CD8-positive, alpha-beta memory T cell (primary cell): Measurements from ENCODE around the gene ZCCHC8. TPM values are rescaled to one million over a fixed set of nuclear protein-coding genes. Genes with fewer than 3 reads are reported as not detected.
"Not testable (repeated sequence)": the region's sequence is repeated elsewhere in the genome, so short reads cannot be mapped to it uniquely, and the experiment has no call there.

ENCODE experiments used
- CTCF ChIA-PET: fragments of 350-600 bp; sonication (Branson Sonifier 250); formaldehyde crosslinking; loops from one replicate; lab custom pipeline; 2021; ENCODE audit warnings: antibody characterized with exemption; lab: Charles Lee
- POLR2A ChIA-PET: fragments of 350-600 bp; sonication (Branson Sonifier 250); formaldehyde crosslinking; loops from one replicate; lab custom pipeline; 2021; ENCODE audit warnings: antibody characterized with exemption; lab: Charles Lee
- DNase-seq, 5 donors: peaks; one replicate each; pipeline versions ENCODE4 v3.0.0 to v3.0.0-alpha.2; 2020 to 2022; ENCODE audit warnings: mixed read lengths in 1 of 5
- H3K27ac ChIP-seq: one replicate; pipeline ENCODE4 v1.7.0; 2013; ENCODE audit warnings: low read depth, mild to moderate bottlenecking, low read length, moderate library complexity
- H3K27me3 ChIP-seq: 2 replicates; pipeline ENCODE4 v1.7.0; 2013; ENCODE audit warnings: low read length, mild to moderate bottlenecking; ENCODE audit not compliant: insufficient read depth, poor library complexity, severe bottlenecking
- H3K36me3 ChIP-seq: 2 replicates; pipeline ENCODE4 v1.7.0; 2013; ENCODE audit warnings: mild to moderate bottlenecking, low read length, moderate library complexity; ENCODE audit not compliant: insufficient read depth
- H3K4me1 ChIP-seq: 2 replicates; pipeline ENCODE4 v1.7.0; 2013; ENCODE audit warnings: mild to moderate bottlenecking, low read length, moderate library complexity; ENCODE audit not compliant: insufficient read depth
- H3K4me3 ChIP-seq: 2 replicates; pipeline ENCODE4 v1.7.0; 2013; ENCODE audit warnings: mild to moderate bottlenecking, low read length
- H3K9me3 ChIP-seq: 2 replicates; pipeline ENCODE4 v1.7.0; 2013; ENCODE audit warnings: mild to moderate bottlenecking, low read length
- H3K27ac Mint-ChIP-seq, 8 donors: one replicate each; pipeline ENCODE4 v1.8.0; 2020 to 2021; ENCODE audit warnings: mixed read lengths in 8 of 8, mild to moderate bottlenecking in 6 of 8, inconsistent platforms in 3 of 8, moderate library complexity in 3 of 8
- H3K27me3 Mint-ChIP-seq, 2 donors: one replicate each; pipeline ENCODE4 v1.8.0; 2020 to 2021; ENCODE audit warnings: mixed read lengths in 2 of 2, mild to moderate bottlenecking in 1 of 2, moderate library complexity in 1 of 2
- H3K36me3 Mint-ChIP-seq, 3 donors: one replicate each; pipeline ENCODE4 v1.8.0; 2020 to 2021; ENCODE audit warnings: mixed read lengths in 3 of 3, inconsistent platforms in 1 of 3, mild to moderate bottlenecking in 1 of 3
- H3K4me1 Mint-ChIP-seq, 3 donors: one replicate each; pipeline ENCODE4 v1.8.0; 2020 to 2021; ENCODE audit warnings: mixed read lengths in 3 of 3, inconsistent platforms in 1 of 3, mild to moderate bottlenecking in 1 of 3
- H3K4me3 Mint-ChIP-seq, 7 donors: one replicate each; pipeline ENCODE4 v1.8.0; 2020 to 2021; ENCODE audit warnings: mixed read lengths in 7 of 7, mild to moderate bottlenecking in 6 of 7, moderate library complexity in 4 of 7, inconsistent platforms in 2 of 7
- H3K9me3 Mint-ChIP-seq, 5 donors: one replicate each; pipeline ENCODE4 v1.8.0; 2020 to 2022; ENCODE audit warnings: mixed read lengths in 5 of 5, mild to moderate bottlenecking in 3 of 5, moderate library complexity in 2 of 5, inconsistent platforms in 1 of 5
- polyA plus RNA-seq: library from polyadenylated mRNA; unstranded; fragments of 300-500 nt; fragmentation: Illumina TruSeq; gene quantifications from one replicate; pipeline ENCODE4 v1.2.3, GENCODE V29; 2021
- total RNA-seq, 2 experiments: library from RNA; stranded (reverse); gene quantifications; one replicate each; pipeline ENCODE4 v1.2.3, GENCODE V29; 2021

Gene ZCCHC8
- total and polyA plus RNA-seq, 3 experiments from 2014 or later: 12.1 to 33.7 (median 32.1) TPM

GRCh38 chr12:122469856-122470255 lies 30.9 kb downstream of the ZCCHC8 start:
- CTCF ChIA-PET: interaction anchor here (2.3 to 9.9 kb wide), 4 partner anchors 14 to 71 kb away, joined by 8 to 152 read pairs (median 10); no protein-coding TSS in a partner anchor

DNA sequence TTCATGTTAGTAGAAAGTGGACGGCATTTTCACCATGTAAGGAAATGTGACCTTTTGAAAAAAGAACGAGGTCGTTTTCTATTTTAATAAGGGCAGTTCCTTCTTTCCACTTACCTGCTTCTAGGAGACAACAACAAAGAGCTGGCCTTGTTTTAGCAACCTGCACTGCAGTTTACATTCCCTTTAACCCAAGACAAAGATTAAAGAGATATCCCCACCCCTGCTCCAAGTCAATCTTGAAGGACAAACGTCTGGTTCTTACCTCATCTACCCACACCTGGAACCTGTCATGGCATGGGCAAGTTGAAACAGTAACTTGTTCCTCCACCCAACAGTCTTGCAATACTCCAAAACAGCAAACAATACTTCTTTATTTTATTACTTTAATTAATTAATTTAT lies 32.7 kb downstream of the ZCCHC8 start:
- CTCF ChIA-PET: interaction anchor here (1.0 to 9.9 kb wide), 2 partner anchors 69 to 133 kb away, joined by 4 to 152 read pairs; no protein-coding TSS in a partner anchor
- Histone ChIP-seq H3K36me3 (peaks cover under 1% of the 10 kb centered on the region), H3K4me1 (no peaks in the 10 kb centered on the region), H3K27me3 (no peaks in the 10 kb centered on the region), H3K9me3 (no peaks in the 10 kb centered on the region), H3K4me3 (no peak overlapping the region), H3K27ac (no peak overlapping the region)
- H3K27ac Mint-ChIP-seq: no peak overlapping the region
- H3K9me3 Mint-ChIP-seq: no peaks in the 10 kb centered on the region
- POLR2A ChIA-PET: no interaction called here
- peaks cover 1 to 10% (median 9%) of the 10 kb centered on the region in 3 donors for H3K4me1 Mint-ChIP-seq
- no peak for DNase-seq
- no peaks in the 10 kb centered on the region for H3K27me3 Mint-ChIP-seq
- no peak overlapping the region for H3K4me3 Mint-ChIP-seq
- H3K36me3 Mint-ChIP-seq: peaks cover 0 to 5% (median 0%) of the 10 kb centered on the region in 3 donors

More at GRCh38 chr12:122469856-122470255, 30.9 kb downstream of the ZCCHC8 start:
- Mint-ChIP-seq H3K36me3 (peaks cover 0 to 21% (median 2%) of the 10 kb centered on the region in 3 donors), H3K27ac (peak overlapping the region in 1 of 8 donors; percentile 42)
- H3K27me3 Mint-ChIP-seq, H3K4me1 ChIP-seq, H3K27ac ChIP-seq, H3K27me3 ChIP-seq, H3K9me3 ChIP-seq, H3K4me3 ChIP-seq, DNase-seq, H3K4me1 Mint-ChIP-seq, H3K9me3 Mint-ChIP-seq, H3K4me3 Mint-ChIP-seq: not testable (repeated sequence)
- POLR2A ChIA-PET: interaction anchor here (0.7 kb wide), 1 partner anchor 17 kb away, joined by 3 read pairs; no protein-coding TSS in a partner anchor
- peaks cover 15% of the 10 kb centered on the region for H3K36me3 ChIP-seq

DNA sequence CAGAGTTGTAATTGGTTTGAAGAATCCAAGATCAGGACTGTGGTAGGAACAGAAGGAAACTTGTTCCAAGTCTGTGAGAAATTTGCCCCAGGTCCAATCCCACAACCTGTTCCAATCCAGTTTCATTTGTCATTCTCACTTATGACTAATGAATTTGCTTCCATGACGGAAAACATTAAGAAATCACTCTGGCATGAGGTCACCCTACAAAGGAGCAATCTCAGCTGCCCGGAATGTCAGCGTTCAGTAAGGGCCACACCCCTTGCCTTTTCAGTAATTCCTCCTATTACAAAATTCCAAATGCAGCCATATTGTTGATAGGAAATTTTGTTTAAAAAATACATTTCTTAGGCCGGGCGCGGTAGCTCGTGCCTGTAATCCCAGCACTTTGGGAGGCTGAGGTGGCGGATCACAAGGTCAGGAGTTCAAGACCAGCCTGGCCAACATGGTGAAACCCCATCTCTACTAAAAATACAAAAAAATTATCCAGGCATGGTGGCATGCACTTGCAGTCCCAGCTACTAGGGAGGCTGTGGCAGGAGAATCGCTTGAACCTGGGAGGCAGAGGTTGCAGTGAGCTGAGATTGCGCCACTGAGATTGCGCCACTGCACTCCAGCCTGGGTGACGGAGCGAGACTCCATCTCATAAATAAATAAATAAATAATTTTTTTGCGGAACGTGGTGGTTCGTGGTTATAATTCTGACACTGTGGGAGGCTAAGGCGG lies 36.3 kb downstream of the ZCCHC8 start:
- H3K36me3 ChIP-seq, H3K4me1 ChIP-seq, POLR2A ChIA-PET, CTCF ChIA-PET, H3K27me3 ChIP-seq, H3K9me3 ChIP-seq, H3K36me3 Mint-ChIP-seq, H3K4me3 ChIP-seq, H3K9me3 Mint-ChIP-seq, H3K4me3 Mint-ChIP-seq, H3K27me3 Mint-ChIP-seq, DNase-seq, H3K4me1 Mint-ChIP-seq, H3K27ac Mint-ChIP-seq, H3K27ac ChIP-seq: not testable (repeated sequence)

GRCh38 chr12:122460641-122461040 lies 40.1 kb downstream of the ZCCHC8 start:
- CTCF ChIA-PET: interaction anchor here (2.0 kb wide), 1 partner anchor 61 kb away, joined by 7 read pairs; no protein-coding TSS in a partner anchor
- H3K27me3 Mint-ChIP-seq: no peaks in the 10 kb centered on the region

DNA sequence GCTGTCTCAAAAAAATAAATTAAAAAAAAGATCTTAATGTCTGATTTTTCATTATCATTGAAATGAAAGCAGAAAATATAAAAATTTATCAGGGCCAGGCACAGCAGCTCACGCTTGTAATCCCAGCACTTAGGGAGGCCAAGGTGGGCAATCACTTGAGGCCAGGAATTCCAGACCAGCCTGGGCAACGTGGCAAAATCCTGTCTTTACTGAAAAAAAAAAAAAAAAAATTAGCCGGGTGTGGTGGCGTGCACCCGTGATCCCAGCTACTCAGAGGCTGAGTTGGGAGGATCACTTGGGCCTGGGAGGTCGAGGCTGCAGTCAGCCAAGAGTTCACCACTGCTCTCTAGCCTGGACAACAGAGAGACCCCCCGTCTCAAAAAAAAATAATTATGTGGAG lies 40.7 kb downstream of the ZCCHC8 start:
- Histone ChIP-seq H3K36me3 (no peaks in the 10 kb centered on the region), H3K27me3 (no peaks in the 10 kb centered on the region), H3K4me1 (no peaks in the 10 kb centered on the region), H3K4me3 (no peak overlapping the region), H3K27ac (no peak overlapping the region), H3K9me3 (no peaks in the 10 kb centered on the region)
- DNase-seq: no peak
- no peaks in the 10 kb centered on the region for H3K27me3 Mint-ChIP-seq
- CTCF ChIA-PET: interaction anchor here (2.0 kb wide), 1 partner anchor 60 kb away, joined by 7 read pairs; no protein-coding TSS in a partner anchor
- peaks cover 5 to 12% (median 7%) of the 10 kb centered on the region in 3 donors for H3K4me1 Mint-ChIP-seq
- POLR2A ChIA-PET: no interaction called here
- no peak overlapping the region for H3K4me3 Mint-ChIP-seq
- H3K9me3 Mint-ChIP-seq: no peaks in the 10 kb centered on the region
- no peaks in the 10 kb centered on the region for H3K36me3 Mint-ChIP-seq
- no peak overlapping the region for H3K27ac Mint-ChIP-seq

More at GRCh38 chr12:122460641-122461040, 40.1 kb downstream of the ZCCHC8 start:
- Histone ChIP-seq H3K27ac (no peak overlapping the region), H3K4me1 (no peaks in the 10 kb centered on the region), H3K27me3 (no peaks in the 10 kb centered on the region), H3K36me3 (no peaks in the 10 kb centered on the region), H3K9me3 (no peaks in the 10 kb centered on the region), H3K4me3 (no peak overlapping the region)
- Mint-ChIP-seq H3K4me1 (peaks cover 5 to 12% (median 7%) of the 10 kb centered on the region in 3 donors), H3K9me3 (no peaks in the 10 kb centered on the region), H3K36me3 (no peaks in the 10 kb centered on the region), H3K27ac (peak overlapping the region in 2 of 8 donors; percentile 4 to 9), H3K4me3 (no peak overlapping the region)
- DNase-seq: no peak
- POLR2A ChIA-PET: no interaction called here

GRCh38 chr12:122459211-122459610 lies 41.5 kb downstream of the ZCCHC8 start:
- peaks cover 2% of the 10 kb centered on the region for H3K4me1 ChIP-seq
- ChIA-PET POLR2A (no interaction called here), CTCF (interaction anchor here (1.0 kb wide), 1 partner anchor 36 kb away, joined by 3 read pairs; no protein-coding TSS in a partner anchor)
- H3K36me3 ChIP-seq: no peaks in the 10 kb centered on the region
- no peaks in the 10 kb centered on the region for H3K9me3 Mint-ChIP-seq
- peaks cover 8 to 18% (median 10%) of the 10 kb centered on the region in 3 donors for H3K4me1 Mint-ChIP-seq
- peak overlapping the region in 1 of 8 donors; percentile 46 for H3K27ac Mint-ChIP-seq
- H3K27me3 ChIP-seq: no peaks in the 10 kb centered on the region
- DNase-seq: no peak
- no peak overlapping the region for H3K27ac ChIP-seq
- H3K4me3 ChIP-seq: no peak overlapping the region
- no peaks in the 10 kb centered on the region for H3K36me3 Mint-ChIP-seq
- H3K4me3 Mint-ChIP-seq: no peak overlapping the region
- H3K27me3 Mint-ChIP-seq: no peaks in the 10 kb centered on the region
- no peaks in the 10 kb centered on the region for H3K9me3 ChIP-seq

DNA sequence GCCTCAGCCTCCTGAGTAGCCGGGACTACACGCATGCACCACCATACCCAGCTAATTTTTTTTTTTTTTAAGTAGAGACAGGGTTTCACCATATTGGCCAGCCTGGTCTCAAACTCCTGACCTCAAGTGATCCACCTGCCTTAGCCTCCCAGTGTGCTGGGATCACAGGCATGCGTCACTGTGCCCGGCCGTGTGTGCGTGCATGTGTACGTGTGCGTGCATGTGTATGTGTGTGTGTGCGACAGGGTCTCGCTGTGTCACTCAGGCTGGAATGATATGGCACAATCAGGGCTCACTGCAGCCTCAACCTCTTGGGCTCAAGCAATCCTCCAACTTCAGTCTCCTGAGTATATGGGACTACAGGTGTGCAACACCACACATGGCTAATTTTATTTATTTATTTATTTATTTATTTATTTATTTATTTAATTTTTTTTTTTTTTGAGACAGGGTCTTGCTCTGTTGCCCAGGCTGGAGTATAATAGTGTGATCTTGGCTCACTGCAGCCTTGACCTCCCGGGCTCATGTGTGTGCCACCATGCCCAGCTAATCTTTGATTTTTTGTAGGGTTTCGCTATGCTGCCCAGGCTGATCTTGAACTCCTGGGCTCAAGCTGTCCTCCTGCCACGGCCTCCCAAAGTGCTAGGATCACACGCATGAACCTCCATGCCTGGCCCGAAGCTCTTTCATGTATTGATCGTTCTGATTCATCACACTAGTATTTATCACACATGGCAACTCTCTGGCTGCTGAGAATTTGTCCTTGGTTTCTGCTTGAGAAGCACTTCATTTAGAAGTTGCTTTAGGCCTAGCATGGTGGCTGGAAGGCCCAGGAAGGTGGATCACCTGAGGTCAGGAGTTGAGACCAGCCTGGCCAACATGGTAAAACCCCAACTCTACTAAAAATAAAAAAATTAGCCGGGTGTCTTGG lies 42.4 kb downstream of the ZCCHC8 start:
- Mint-ChIP-seq H3K27me3 (no peaks in the 10 kb centered on the region), H3K9me3 (peaks cover 0 to 1% (median 0%) of the 10 kb centered on the region in 5 donors), H3K36me3 (no peaks in the 10 kb centered on the region), H3K4me3 (no peak overlapping the region), H3K27ac (peak overlapping the region in 5 of 8 donors; percentile 56 to 92 (median 63)), H3K4me1 (peaks cover 17 to 26% (median 18%) of the 10 kb centered on the region in 3 donors)
- ChIA-PET POLR2A (no interaction called here), CTCF (no interaction called here)
- Histone ChIP-seq H3K4me3 (no peak overlapping the region), H3K27me3 (no peaks in the 10 kb centered on the region), H3K36me3 (no peaks in the 10 kb centered on the region), H3K27ac (no peak overlapping the region), H3K4me1 (peaks cover 10% of the 10 kb centered on the region), H3K9me3 (no peaks in the 10 kb centered on the region)
- no peak for DNase-seq
